ENCODE measurements around the gene DUSP9. TPM values are rescaled to one million over a fixed set of nuclear protein-coding genes. Genes with fewer than 3 reads are reported as not detected.

Gene DUSP9
- total RNA-seq, 1 donor from 2014 or later, result 0.21 TPM

GRCh38 chrX:153631907-153632594 lies 15.0 kb upstream of the DUSP9 start:
- Histone ChIP-seq H2AFZ (replicated peaks) (no peak overlapping the region), H3K4me2 (no peak overlapping the region), H3K9ac (no peak overlapping the region), H3K27me3 (no peaks in the 10 kb centered on the region), H3K9me3 (ENCODE audit: low read depth) (no peaks in the 10 kb centered on the region), H3K4me1 (no peaks in the 10 kb centered on the region), H3F3A (ENCODE audit: low read depth) (no peaks in the 10 kb centered on the region), H3K4me3 (no peak overlapping the region), H3K79me2 (ENCODE audit: low read depth) (no peaks in the 10 kb centered on the region), H4K20me1 (ENCODE audit: low read depth) (no peaks in the 10 kb centered on the region), H3K36me3 (no peaks in the 10 kb centered on the region), H3K27ac (no peak overlapping the region)
- peaks cover 32% of the 10 kb centered on the region for H3K9me3 Mint-ChIP-seq
- TF ChIP-seq EZH2phosphoT487 (IDR thresholded peaks at IDR 0.05) (no peak), EZH2 (IDR thresholded peaks at IDR 0.05) (no peak), CTCF (IDR thresholded peaks at IDR 0.05) (no peak)
- H3K4me1 Mint-ChIP-seq, result peaks cover 5% of the 10 kb centered on the region
- peaks cover 13% of the 10 kb centered on the region for H3K27me3 Mint-ChIP-seq (ENCODE audit: insufficient read depth, low read depth)
- H3K36me3 Mint-ChIP-seq, result no peaks in the 10 kb centered on the region
- no peak for DNase-seq (ENCODE audit: low spot score)
- H3K27ac Mint-ChIP-seq, result no peak overlapping the region
- no peak overlapping the region for H3K4me3 Mint-ChIP-seq

GRCh38 chrX:153632595-153632946 lies 14.4 kb upstream of the DUSP9 start:
- H4K20me1 ChIP-seq (ENCODE audit: low read depth), result no peaks in the 10 kb centered on the region
- H3K4me3 ChIP-seq, result no peak overlapping the region
- no peaks in the 10 kb centered on the region for H3K79me2 ChIP-seq (ENCODE audit: low read depth)
- Mint-ChIP-seq H3K27ac (no peak overlapping the region), H3K27me3 (ENCODE audit: insufficient read depth, low read depth) (peaks cover 13% of the 10 kb centered on the region), H3K36me3 (no peaks in the 10 kb centered on the region), H3K9me3 (peaks cover 33% of the 10 kb centered on the region), H3K4me1 (peaks cover 5% of the 10 kb centered on the region), H3K4me3 (no peak overlapping the region)
- H3K27me3 ChIP-seq, result no peaks in the 10 kb centered on the region
- no peak overlapping the region for H2AFZ ChIP-seq (replicated peaks)
- H3K9ac ChIP-seq, result no peak overlapping the region
- H3K4me2 ChIP-seq, result no peak overlapping the region
- no peak overlapping the region for H3K27ac ChIP-seq
- H3K9me3 ChIP-seq (ENCODE audit: low read depth), result no peaks in the 10 kb centered on the region
- no peak for TF ChIP-seq CTCF (IDR thresholded peaks at IDR 0.05)
- no peak for TF ChIP-seq EZH2 (IDR thresholded peaks at IDR 0.05)
- no peak for TF ChIP-seq EZH2phosphoT487 (IDR thresholded peaks at IDR 0.05)
- no peaks in the 10 kb centered on the region for H3K4me1 ChIP-seq
- no peaks in the 10 kb centered on the region for H3F3A ChIP-seq (ENCODE audit: low read depth)
- H3K36me3 ChIP-seq, result no peaks in the 10 kb centered on the region
- no peak for DNase-seq (ENCODE audit: low spot score)

GRCh38 chrX:153633048-153633447 lies 14.0 kb upstream of the DUSP9 start:
- H3K4me3 Mint-ChIP-seq, result no peak overlapping the region
- H3K9me3 ChIP-seq (ENCODE audit: low read depth), result no peaks in the 10 kb centered on the region
- H3K4me1 Mint-ChIP-seq, result peaks cover 5% of the 10 kb centered on the region
- no peaks in the 10 kb centered on the region for H3K4me1 ChIP-seq
- H3K9me3 Mint-ChIP-seq, result peaks cover 36% of the 10 kb centered on the region
- no peaks in the 10 kb centered on the region for H3K36me3 Mint-ChIP-seq
- H3K79me2 ChIP-seq (ENCODE audit: low read depth), result no peaks in the 10 kb centered on the region
- no peaks in the 10 kb centered on the region for H3K27me3 ChIP-seq
- no peaks in the 10 kb centered on the region for H3K36me3 ChIP-seq
- no peak for DNase-seq (ENCODE audit: low spot score)
- no peak overlapping the region for H2AFZ ChIP-seq (replicated peaks)
- no peak overlapping the region for H3K9ac ChIP-seq
- H3K27ac ChIP-seq, result no peak overlapping the region
- TF ChIP-seq CTCF (IDR thresholded peaks at IDR 0.05), result no peak
- no peak for TF ChIP-seq EZH2phosphoT487 (IDR thresholded peaks at IDR 0.05)
- no peak for TF ChIP-seq EZH2 (IDR thresholded peaks at IDR 0.05)
- peaks cover 12% of the 10 kb centered on the region for H3K27me3 Mint-ChIP-seq (ENCODE audit: insufficient read depth, low read depth)
- no peak overlapping the region for H3K4me3 ChIP-seq
- no peaks in the 10 kb centered on the region for H3F3A ChIP-seq (ENCODE audit: low read depth)
- no peaks in the 10 kb centered on the region for H4K20me1 ChIP-seq (ENCODE audit: low read depth)
- no peak overlapping the region for H3K27ac Mint-ChIP-seq
- no peak overlapping the region for H3K4me2 ChIP-seq
